Left colon (tissue), 2 donors: ENCODE results near the gene VCL. TPM values are rescaled to one million over a fixed set of nuclear protein-coding genes. Genes with fewer than 3 reads are reported as not detected.
A peak's percentile ranks its signal among the peaks of the same experiment; 100 is the strongest.
"Not testable (repeated sequence)": the region's sequence is repeated elsewhere in the genome, so short reads cannot be mapped to it uniquely, and the experiment has no call there.

Experiments
- ATAC-seq: fragments of 200-7000 bp; cut with Tn5 transposase; one replicate; pipeline ENCODE4 v1.9.1; 2020; ENCODE audit warnings: mild to moderate bottlenecking, moderate library complexity
- DNase-seq, 2 donors: peaks; one replicate each; pipeline ENCODE4 v3.0.0-alpha.2; 2020
- intact Hi-C, 2 donors: fragments of 100-400 bp; cut with DNase I in 1 of 2; cut with micrococcal nuclease in 1 of 2; formaldehyde crosslinking; loops; one replicate each; pipeline versions ENCODE4 v1.11.2 to v1.14.0; 2022; cut with DNase I, micrococcal nuclease
- total RNA-seq, 2 donors: library from RNA; stranded (reverse); fragmentation: NEBNext Ultra II Directional; extraction: Animal tissue kit (Norgen Biotek cat#: 25700); gene quantifications; one replicate each; pipeline ENCODE4 v1.2.1, GENCODE V29; 2021
- donor health status: DM: no; HTN: no; CAD: no.
- donor health status: DM: yes; HTN: yes; CAD: no.

VCL gene
- total RNA-seq, 2 donors from 2014 or later = 122 to 123 TPM

DNA sequence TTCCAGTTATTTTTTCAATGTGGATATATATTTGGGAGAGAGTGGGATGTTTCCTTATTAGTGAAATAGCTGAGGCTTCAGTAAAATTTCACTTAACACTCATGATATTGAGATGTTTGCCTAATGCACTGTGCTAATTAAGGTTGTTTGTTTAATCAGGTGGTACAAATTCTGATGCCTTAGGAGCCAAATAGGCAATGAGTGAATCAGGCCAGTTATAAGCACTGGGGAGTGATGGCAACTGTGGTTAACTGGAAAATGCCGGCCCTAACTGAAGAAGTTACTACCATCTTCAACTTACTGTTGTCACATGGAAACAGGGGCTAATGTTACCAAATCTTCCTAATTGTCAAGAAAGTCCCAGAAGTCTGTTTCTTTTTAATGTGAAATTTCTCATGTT lies 32.0 kb downstream of the VCL start:
- ATAC-seq = no peak
- intact Hi-C loops = no loop called here
- no peak for DNase-seq

DNA sequence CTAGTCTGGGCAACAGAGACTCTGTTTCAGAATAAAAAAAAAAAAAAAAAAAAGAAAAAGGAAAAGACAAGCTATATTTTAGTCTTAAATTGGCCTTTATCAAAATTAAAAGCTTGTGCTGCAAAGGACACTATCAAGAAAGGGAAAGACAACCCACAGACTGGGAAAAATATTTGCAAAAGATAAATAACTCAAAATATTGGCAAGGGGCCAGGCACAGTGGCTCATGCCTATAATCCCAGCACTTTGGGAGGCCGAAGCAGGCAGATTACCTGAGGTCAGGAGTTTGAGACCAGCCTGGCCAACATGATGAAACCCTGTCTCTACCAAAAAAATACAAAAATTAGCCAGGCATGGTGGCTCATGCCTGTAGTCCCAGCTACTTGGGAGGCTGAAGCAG lies 34.3 kb downstream of the VCL start:
- DNase-seq, ATAC-seq, intact Hi-C loops: not testable (repeated sequence)

DNA sequence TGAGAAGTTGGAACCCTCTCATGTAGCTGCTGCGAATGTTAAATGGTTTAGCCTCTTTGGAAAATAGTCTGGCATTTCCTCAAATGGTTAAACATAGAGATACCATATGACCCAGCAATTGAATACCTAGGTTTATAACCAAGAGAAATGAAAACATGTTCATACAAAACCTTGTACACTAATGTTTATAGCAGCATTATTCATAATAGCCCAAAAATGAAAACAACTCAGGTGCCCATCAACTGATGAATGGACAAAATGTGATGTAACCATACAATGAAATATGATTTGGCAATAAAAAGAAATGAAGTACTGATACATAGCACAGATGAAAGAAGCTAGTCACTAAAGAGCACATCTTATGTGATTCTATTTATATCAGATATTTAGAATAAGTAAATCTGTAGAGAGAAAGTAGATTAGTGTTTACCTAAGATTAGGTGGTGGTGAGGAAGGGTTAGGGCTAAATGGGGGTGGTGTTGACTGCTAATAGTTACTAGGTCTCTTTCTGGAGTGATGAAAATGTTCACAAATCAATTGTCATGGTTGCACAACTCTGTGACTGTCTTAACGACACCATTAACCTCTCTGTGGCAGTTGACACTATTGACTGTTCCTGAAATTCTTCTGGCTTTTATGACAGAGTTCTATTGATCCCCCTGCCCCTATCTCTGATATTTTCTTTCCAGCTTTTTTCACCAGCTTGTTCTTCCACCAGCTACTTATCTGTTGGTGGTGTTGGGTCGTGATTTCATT lies 35.2 kb downstream of the VCL start:
- no peak for ATAC-seq
- no peak for DNase-seq
- intact Hi-C loops = no loop called here

DNA sequence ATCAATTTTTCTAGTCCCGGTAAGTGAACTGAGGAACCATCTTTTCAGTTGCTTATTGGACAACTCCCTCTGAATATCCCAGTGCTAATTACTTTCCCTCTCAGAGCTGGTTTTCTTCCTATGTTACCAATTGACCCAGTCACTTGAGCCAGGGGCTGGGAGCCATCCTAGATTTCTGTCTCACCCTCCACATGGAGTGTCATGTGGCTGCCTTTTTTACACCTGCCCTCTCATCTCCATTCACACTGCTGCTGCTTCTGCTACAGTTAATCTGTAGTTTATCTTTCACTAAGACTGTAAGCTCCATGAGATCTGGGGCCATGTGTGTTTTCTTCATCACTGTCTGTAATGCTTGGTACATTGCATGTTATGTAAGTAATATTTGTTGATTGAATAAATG lies 35.8 kb downstream of the VCL start:
- ATAC-seq (no peak), DNase-seq (no peak)
- intact Hi-C loops = no loop called here

DNA sequence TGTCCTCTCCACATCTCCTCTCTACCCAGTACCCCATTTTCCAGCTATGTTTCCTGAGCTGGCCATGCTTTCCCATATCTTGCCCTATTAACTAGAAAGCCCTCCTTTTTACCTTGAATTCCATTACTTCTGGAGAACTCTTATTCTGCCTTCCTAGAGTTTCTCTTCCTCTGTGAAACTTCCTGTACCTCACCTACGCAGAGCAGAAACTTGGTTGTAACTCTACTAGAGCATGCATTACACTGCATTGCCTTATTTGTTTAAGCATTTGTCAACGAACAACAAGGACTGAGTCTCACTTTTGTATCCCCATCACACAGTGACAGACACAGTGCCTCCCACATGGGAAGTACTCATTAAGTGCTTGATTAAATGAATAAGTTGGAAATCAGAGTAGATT lies 36.4 kb downstream of the VCL start:
- intact Hi-C loops = no loop called here
- no peak for ATAC-seq
- DNase-seq = no peak

DNA sequence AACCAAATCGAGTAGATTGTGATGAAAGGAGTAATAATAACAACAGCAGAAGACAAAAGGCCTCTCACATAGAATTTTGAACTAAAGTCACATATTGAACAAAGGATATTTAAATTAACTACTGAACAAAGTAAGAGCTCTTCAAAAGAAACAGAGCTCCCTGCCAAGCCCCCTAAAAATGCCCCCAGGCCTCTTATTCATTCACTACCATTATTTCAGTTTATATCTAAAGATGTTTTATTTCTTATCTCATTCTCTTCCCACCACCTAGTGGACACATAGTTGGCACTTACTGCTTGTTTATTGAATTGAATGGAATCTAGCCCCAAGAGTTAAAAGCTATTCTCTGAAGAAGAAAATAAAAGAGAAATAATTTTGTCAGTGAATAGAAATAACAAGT lies 37.4 kb downstream of the VCL start:
- no peak for ATAC-seq
- intact Hi-C loops = no loop called here
- DNase-seq = no peak

DNA sequence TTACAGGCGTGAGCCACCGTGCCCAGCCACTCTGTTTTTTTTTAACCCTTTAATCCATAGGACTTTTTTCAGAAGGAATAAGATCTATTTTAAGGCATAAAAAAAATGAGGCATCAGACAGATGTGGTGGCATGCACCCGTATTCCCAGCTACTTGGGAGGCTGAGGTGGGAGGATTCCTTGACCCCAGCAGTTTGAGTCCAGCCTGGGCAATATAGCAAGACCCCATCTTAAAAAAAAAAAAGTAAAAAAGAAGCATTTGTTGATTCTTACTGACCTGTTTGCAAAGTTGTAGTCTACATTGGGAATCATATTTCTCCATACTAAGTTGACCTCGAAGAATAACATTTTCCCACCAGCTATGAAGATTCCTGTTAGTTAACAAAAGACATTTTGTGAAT lies 38.6 kb downstream of the VCL start:
- DNase-seq (no peak), ATAC-seq (no peak)
- intact Hi-C loops = no loop called here

DNA sequence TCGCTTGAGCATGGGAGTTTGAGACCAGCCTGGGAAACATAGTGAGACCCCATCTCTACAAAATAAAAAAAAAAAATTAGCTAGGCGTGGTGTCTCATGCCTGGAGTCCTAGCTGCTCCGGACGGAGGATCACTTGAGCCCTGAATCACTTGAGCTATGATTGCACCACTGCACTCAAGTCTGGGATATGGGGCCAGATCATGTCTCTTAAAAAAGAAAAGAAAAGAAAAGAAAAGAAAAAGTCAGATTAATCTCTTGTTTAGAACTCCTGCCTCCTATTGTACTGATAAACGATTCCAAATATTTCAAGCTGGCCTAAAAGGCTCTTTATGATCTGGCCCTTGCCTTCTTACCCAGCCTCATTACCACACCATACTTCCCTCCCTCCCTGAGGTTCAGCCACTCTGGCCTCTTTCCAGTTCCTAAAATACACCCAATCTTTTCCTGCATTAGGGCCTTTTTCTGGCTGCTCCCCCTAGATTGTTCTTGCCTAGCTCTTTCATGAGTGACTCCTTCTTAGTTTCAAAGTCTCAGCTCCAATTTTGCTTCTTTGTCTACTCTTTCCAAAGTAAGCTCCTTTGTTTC lies 41.7 kb downstream of the VCL start:
- DNase-seq (no peak), ATAC-seq (no peak)
- intact Hi-C loops = no loop called here

DNA sequence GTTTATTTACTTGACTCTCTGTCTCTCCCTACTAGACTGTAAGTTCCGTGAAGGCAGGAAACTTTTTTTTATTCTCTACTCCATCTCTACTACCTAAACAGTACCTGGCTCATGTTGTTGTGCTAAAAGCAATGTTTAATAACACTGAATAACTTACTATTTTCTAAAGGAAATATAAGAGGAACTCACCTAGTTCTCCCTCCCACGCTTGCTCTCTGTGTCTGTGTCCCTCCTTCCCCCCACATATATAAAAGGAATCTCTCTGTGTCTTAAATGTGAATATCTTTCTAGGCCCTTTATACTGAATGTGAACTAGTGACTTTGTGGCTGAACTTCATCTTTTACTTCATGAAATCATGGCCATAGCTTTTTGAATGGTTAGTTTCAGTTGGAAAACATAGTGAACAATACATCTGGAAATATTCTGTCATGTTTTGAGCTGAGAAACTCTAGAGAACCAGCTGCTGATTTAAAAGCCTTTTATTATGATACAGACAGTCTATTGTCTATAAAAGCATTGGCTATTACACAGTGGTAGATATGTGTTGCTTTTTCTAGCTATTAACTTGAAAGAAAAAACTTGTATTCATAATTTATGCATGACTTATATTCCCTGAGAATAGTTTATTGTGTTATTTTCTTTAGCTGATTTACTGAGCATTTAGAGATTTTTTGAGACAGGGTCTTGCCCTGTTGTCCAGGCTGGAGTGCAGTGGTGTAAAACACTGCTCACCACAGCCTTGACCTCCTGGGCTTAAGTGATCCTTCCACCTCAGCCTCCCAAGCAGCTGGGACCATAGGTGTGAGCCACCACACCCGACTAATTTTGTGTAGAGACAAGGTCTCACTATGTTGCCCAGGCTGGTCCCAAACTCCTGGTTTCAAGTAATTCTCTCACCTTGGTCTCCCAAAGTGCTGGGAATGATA lies 42.5 kb downstream of the VCL start:
- intact Hi-C loops = no loop called here
- ATAC-seq = no peak
- no peak for DNase-seq

DNA sequence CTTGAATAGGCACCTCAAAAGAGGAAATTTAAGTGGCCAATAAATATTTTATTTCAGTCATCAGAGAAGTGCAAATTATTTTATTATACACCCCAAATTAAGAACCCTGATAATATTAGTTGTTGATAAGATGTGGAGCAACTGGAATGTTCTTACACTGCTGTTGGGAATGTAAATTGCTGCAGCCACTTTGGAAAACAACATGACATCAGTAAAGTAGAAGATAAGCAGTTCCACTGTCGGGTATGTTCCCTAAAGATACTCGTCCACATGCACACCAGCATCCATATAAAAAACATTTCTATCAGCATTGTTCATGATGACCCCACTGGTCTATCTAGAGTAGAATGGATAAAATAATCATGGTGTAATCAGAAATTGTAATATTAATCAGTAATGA lies 46.5 kb downstream of the VCL start:
- intact Hi-C loops = no loop called here
- DNase-seq (no peak), ATAC-seq (no peak)

DNA sequence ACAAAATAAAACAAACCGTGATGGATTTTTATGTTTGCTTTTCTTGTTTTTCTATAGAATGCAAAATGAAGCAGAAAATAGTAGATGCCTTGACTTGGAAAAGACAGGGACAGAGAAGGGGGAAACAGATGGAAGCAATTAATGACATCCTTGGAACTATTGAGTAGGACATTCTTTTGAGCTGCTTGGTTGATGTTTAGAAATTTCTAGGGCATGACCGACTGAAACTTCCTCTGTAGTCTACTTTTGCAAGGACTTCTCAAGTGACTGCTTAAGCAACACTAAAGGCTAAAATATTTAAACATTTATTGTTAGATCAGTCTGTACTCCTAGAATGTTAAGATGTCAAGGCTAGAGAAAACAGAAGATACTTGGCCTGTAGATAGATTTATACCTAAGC lies 49.4 kb downstream of the VCL start:
- intact Hi-C loops = no loop called here
- DNase-seq (no peak), ATAC-seq (no peak)

DNA sequence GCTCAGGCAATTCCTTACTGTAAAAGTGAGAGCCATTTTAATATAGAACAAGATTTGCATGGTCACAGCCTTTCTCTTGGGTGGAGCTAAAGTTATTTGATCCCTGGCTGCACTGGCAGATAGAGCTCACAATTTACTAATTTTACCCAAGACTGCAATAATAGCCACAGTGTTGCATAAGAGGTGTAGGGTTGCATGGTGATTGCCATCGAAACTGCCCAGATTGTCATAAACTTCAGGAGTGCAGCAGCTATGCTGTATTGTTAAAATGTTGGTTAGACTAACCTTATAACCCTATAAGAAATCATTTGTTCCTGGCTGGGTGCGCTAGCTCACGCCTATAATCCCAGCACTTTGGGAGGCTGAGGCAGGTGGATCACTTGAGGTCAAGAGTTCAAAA lies 50.0 kb downstream of the VCL start:
- intact Hi-C loops = no loop called here
- DNase-seq (no peak), ATAC-seq (peak; percentile 54)

DNA sequence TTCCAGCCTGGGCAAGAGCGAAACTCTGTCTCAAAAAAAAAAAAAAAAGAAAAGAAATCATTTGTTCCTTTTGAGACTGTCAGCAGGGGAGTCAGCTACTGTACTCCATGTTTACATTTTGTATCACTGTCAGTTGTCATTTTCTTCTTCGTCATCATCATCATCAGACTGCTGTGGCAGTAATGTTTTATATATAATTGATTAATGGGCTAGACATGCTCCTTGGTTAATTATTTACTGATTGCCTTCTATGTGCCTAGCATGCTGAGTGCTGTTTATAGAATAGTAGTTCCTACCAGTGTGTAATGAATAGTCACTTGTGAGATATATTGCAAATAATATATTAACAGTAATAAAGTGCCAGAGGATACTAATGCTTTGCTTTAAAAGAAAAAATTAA lies 50.5 kb downstream of the VCL start:
- no peak for ATAC-seq

DNA sequence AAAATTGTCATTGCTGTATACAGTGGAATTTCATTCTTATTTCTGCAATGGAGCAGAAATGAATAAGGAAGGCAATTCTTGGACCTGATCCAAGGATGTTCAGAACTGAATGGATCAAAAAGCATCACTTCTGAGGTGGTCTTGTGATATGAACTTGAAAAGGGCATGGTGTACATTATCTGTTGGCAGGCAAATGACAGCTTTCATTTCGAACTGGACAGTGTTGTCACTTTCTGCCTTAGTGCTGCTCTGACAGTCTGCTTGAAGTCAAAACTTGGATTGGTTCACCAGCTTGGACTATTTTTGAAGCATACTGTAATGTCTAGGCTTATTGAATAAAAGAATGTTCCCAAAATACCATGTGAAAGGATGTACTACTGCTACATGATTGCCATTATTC lies 52.0 kb downstream of the VCL start:
- no peak for DNase-seq
- intact Hi-C loops = no loop called here
- no peak for ATAC-seq

More for the DNA sequence above, 50.5 kb downstream of the VCL start:
- no peak for DNase-seq
- intact Hi-C loops = no loop called here

DNA sequence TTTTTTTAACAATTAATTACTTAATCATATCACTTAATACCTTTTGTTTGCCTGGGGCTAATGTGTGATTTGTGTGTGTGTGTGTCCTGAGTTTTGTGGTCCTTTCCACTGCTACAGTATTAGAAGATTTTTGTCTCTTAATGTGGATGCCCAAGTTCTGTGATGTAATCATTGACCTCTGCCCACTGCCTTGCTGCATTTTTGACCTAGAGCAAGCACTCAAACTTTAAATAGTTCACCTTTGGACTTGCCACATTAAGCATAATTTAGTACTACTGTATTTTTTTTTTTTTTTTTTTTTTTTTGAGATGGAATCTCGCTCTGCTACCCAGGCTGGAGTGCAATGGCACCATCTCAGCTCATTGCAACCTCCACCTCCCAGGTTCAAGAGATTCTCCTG lies 52.7 kb downstream of the VCL start:
- DNase-seq (no peak), ATAC-seq (peak; percentile 15)
- intact Hi-C loops = no loop called here

DNA sequence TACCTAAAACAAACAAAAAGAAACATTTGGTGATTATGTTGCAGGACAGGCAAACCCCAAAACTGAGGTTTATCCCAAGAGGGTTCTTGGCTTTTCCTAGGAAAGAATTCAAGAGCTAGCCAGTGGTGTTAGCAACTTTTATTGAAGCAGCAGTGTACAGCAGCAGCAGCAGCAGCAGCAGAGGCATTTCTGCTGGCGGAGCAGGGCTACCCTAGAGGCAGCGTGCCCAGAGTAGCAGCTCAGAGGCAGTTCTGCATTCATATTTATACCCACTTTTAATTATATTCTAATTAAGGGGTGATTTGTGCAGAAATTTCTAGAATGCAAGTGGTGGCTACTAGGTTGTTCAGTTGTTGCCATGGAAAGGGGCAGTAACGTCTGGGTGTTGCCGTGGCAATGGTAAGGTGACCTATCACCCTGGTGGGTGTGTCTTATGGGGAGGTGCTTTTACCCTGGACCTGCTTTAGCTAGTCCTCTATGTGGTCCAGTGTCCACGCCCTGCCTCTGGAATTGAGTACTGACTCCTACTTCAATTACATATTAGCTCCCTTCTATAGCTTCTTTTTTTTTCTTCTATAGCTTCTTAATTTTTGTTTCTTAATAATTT lies 53.9 kb downstream of the VCL start:
- intact Hi-C loops = no loop called here
- DNase-seq (peak in 1 of 2 donors; percentile 13), ATAC-seq (peak; percentile 66)

DNA sequence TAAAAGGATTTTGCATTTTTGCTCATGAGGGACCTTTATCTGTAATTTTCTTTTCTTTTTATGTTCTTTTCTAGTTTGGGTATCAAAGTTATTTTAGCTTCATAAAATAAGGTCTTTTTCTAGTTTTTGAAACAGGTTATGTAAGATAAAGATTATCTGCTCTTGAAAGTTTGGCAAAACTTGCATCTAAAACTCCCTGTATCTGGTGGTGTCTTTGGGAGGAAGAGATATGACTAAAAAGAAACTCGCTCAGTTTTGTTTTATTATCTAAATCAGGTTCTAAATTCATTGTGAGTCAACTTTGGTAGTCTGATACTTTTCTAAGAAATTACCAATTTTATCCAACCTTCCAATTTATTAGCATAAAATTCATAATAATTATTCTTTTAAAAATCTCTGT lies 55.1 kb downstream of the VCL start:
- no peak for DNase-seq
- no peak for ATAC-seq
- intact Hi-C loops = no loop called here

DNA sequence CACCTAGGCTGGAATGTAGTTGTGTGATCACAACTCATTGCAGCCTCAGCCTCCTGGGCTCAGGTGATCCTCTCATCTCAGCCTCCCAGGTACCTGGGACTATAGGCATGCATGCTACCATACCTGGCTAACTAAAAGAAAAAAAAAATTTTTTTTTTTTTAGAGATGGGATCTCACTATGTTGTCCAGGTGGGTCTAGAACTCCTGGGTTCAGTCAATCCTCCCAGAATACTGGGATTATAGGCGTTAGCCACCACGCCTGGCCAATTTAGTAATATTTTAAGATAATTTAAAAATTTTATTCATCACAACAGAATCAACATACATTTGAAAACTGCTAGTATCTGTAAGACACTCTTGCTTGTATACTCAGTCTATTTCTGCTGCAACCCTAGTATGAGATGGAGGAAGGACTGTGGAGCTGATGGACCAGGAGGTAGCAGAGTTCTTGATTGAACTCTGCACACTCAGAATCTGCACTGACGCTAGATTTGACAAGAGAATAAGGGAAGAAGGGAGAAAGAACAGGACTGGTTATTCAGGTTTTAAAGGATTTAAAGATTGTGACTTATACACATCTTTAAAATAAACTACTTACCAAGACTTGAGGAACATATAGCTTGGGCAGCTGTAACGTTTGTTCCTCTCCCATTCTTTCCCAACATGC lies 57.6 kb downstream of the VCL start:
- ATAC-seq (no peak), DNase-seq (no peak)
- intact Hi-C loops = no loop called here
